MM.1S (cell line): Measurements from ENCODE around the gene SLC6A13.

Source experiments
- DNase-seq: peaks from one replicate; pipeline ENCODE4 v3.0.0-alpha.2; 2015
- H2AFZ ChIP-seq: fragments of 300-600 bp; sonication (generic); 2 replicates; pipeline ENCODE4 v1.6.0; 2016; ENCODE audit warnings: antibody characterized with exemption, low read length
- H3F3A ChIP-seq: fragments of 300-600 bp; sonication (generic); 2 replicates; pipeline ENCODE4 v1.6.1; 2016; ENCODE audit warnings: mild to moderate bottlenecking, antibody characterized with exemption, low read length, moderate library complexity, mixed read lengths; ENCODE audit not compliant: insufficient read depth
- H3K27ac ChIP-seq: fragments of 300-600 bp; sonication (generic); 2 replicates; pipeline ENCODE4 v1.5.1; 2016; ENCODE audit warnings: mild to moderate bottlenecking, low read length
- H3K27me3 ChIP-seq: fragments of 300-600 bp; sonication (generic); replicated peaks from 2 replicates; pipeline ENCODE4 v1.6.0; 2016; ENCODE audit warnings: low read length; ENCODE audit not compliant: insufficient read depth
- H3K36me3 ChIP-seq: fragments of 300-600 bp; sonication (generic); replicated peaks from 2 replicates; pipeline ENCODE4 v1.6.1; 2016; ENCODE audit warnings: mild to moderate bottlenecking, low read length, mixed read lengths; ENCODE audit not compliant: insufficient read depth
- H3K4me1 ChIP-seq: fragments of 300-600 bp; sonication (generic); 2 replicates; pipeline ENCODE4 v1.6.1; 2016; ENCODE audit warnings: low read length, mixed read lengths
- H3K4me2 ChIP-seq: fragments of 300-600 bp; sonication (generic); 2 replicates; pipeline ENCODE4 v1.6.0; 2016; ENCODE audit warnings: low read depth, low read length
- H3K4me3 ChIP-seq: fragments of 300-600 bp; sonication (generic); 2 replicates; pipeline ENCODE4 v1.5.1; 2016; ENCODE audit warnings: low read length, mixed read lengths
- H3K79me2 ChIP-seq: fragments of 300-600 bp; sonication (generic); 2 replicates; pipeline ENCODE4 v1.6.1; 2016; ENCODE audit warnings: mixed run types, low read length, mixed read lengths
- H3K9ac ChIP-seq: fragments of 300-600 bp; sonication (generic); 2 replicates; pipeline ENCODE4 v1.6.1; 2016; ENCODE audit warnings: low read length, mixed read lengths
- H3K9me2 ChIP-seq: fragments of 300-600 bp; sonication (generic); replicated peaks from 2 replicates; pipeline ENCODE4 v1.6.1; 2016; ENCODE audit warnings: mild to moderate bottlenecking, low read length, mixed read lengths; ENCODE audit not compliant: insufficient read depth
- H3K9me3 ChIP-seq: fragments of 300-600 bp; sonication (generic); replicated peaks from 2 replicates; pipeline ENCODE4 v1.6.1; 2016; ENCODE audit warnings: mild to moderate bottlenecking, low read length, mixed read lengths; ENCODE audit not compliant: insufficient read depth
- H4K20me1 ChIP-seq: fragments of 300-600 bp; sonication (generic); 2 replicates; pipeline ENCODE4 v1.6.1; 2016; ENCODE audit warnings: mild to moderate bottlenecking, low read length, moderate library complexity, mixed read lengths; ENCODE audit not compliant: insufficient read depth
- EZH2 ChIP-seq: fragments of 300-600 bp; sonication (generic); optimal IDR thresholded peaks from 2 replicates; pipeline ENCODE3; 2017; ENCODE audit warnings: low read depth, mild to moderate bottlenecking, antibody characterized with exemption, low read length, mixed read lengths
- EZH2phosphoT487 ChIP-seq: fragments of 300-600 bp; sonication (generic); IDR thresholded peaks from 2 replicates; pipeline ENCODE4 v1.6.1; 2018; ENCODE audit warnings: antibody characterized with exemption, low read length
- TF ChIP-seq, protein P1 (sequence below): fragments of 300-600 bp; sonication (generic); IDR thresholded peaks from 2 replicates; pipeline ENCODE4 v1.5.1; 2016; ENCODE audit warnings: antibody characterized with exemption, low read length, mixed read lengths

The SLC6A13 gene

DNA sequence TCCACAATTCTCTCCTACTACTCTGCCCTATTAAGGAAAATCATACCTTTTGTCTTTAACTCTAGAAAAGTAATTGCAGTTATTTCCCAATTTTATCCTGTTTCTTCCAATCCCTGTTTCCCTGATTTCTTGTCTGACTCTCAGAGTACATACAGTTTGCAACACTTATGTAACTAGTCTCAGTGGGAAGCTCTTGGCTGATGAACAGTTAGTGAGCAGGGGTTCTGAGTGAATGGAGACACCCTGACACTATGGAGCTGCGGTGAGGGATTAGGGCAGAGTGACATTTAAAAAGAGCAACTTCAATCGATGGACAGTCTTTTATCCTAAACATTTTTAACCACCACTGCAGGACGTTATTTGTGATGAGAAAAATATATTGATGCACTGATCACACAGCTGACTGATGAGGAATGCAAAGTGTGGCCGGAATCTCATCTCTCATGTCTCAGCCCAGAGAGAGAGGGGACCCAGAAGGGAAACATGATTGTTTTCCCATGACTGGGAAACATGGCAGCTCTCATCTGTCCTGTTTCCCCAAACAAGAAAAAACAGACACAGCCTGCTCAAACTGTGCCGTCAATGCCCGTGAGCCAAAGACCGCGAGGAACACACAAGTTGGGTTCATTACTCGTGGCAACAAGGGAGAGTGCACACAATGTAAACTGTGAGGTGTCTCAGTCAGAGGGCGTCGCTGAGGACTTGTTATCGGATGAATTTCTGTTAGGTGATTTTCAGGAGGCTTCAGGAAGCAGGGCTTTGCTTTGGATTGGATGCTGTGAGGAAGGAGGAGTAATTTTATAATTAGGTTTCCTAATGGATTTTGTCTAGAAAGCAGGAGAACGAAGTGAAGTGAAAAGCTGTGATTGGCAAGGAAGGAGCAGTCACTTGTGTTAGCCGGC lies 5.2 kb upstream of the SLC6A13 start:
- H3K9ac ChIP-seq: no peak overlapping the region
- H3K4me1 ChIP-seq: no peaks in the 10 kb centered on the region
- H3K4me2 ChIP-seq: no peak overlapping the region
- no peaks in the 10 kb centered on the region for H3K9me3 ChIP-seq
- DNase-seq: no peak
- H4K20me1 ChIP-seq: no peaks in the 10 kb centered on the region
- H3K36me3 ChIP-seq: no peaks in the 10 kb centered on the region
- no peak overlapping the region for H3K4me3 ChIP-seq
- no peaks in the 10 kb centered on the region for H3K79me2 ChIP-seq
- no peaks in the 10 kb centered on the region for H3K27me3 ChIP-seq
- H3K9me2 ChIP-seq: no peaks in the 10 kb centered on the region
- H3F3A ChIP-seq: no peaks in the 10 kb centered on the region
- TF ChIP-seq, protein P1, sequence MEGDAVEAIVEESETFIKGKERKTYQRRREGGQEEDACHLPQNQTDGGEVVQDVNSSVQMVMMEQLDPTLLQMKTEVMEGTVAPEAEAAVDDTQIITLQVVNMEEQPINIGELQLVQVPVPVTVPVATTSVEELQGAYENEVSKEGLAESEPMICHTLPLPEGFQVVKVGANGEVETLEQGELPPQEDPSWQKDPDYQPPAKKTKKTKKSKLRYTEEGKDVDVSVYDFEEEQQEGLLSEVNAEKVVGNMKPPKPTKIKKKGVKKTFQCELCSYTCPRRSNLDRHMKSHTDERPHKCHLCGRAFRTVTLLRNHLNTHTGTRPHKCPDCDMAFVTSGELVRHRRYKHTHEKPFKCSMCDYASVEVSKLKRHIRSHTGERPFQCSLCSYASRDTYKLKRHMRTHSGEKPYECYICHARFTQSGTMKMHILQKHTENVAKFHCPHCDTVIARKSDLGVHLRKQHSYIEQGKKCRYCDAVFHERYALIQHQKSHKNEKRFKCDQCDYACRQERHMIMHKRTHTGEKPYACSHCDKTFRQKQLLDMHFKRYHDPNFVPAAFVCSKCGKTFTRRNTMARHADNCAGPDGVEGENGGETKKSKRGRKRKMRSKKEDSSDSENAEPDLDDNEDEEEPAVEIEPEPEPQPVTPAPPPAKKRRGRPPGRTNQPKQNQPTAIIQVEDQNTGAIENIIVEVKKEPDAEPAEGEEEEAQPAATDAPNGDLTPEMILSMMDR: no peak
- TF ChIP-seq EZH2phosphoT487 (no peak), EZH2 (no peak)
- no peak overlapping the region for H3K27ac ChIP-seq
- H2AFZ ChIP-seq: no peak overlapping the region

- H3K27me3 ChIP-seq: no peaks in the 10 kb centered on the region
- no peaks in the 10 kb centered on the region for H3K36me3 ChIP-seq
- no peaks in the 10 kb centered on the region for H3K9me2 ChIP-seq
- no peak overlapping the region for H3K27ac ChIP-seq
- H3K4me1 ChIP-seq: no peaks in the 10 kb centered on the region
- no peak for DNase-seq
- no peak overlapping the region for H2AFZ ChIP-seq
- H3K4me3 ChIP-seq: no peak overlapping the region
- H3K79me2 ChIP-seq: no peaks in the 10 kb centered on the region
- no peak overlapping the region for H3K4me2 ChIP-seq
- H3K9me3 ChIP-seq: no peaks in the 10 kb centered on the region
- no peaks in the 10 kb centered on the region for H3F3A ChIP-seq
- no peaks in the 10 kb centered on the region for H4K20me1 ChIP-seq
- TF ChIP-seq, protein P1: no peak
- TF ChIP-seq EZH2phosphoT487 (no peak), EZH2 (no peak)
- no peak overlapping the region for H3K9ac ChIP-seq
Measured at GRCh38 chr12:265096-265495, 2.5 kb upstream of the SLC6A13 start.

DNA sequence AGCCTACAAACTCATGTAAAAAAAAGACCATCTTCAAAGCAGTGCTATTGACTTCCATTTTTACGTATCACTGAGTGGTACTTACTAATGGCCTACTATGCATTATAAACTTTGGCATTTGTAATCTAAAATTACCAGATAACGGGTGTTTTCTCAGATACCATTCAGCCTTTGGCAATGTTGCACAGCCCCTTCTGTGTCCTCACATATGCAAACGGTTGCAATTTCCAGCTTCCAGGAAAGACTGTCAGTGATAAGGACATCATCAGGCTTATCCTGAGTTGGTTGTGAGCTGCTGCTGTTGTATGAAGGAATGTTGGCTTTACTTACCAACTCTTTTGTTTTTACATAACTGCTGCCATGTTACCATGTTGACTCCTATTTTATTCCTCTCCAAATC lies 1.6 kb upstream of the SLC6A13 start:
- no peak for DNase-seq
- Histone ChIP-seq H3K4me3 (no peak overlapping the region), H3K27ac (no peak overlapping the region), H3K4me2 (no peak overlapping the region), H3K27me3 (peaks cover 8% of the 10 kb centered on the region), H3K9ac (no peak overlapping the region), H3K36me3 (no peaks in the 10 kb centered on the region), H4K20me1 (no peaks in the 10 kb centered on the region), H3K79me2 (no peaks in the 10 kb centered on the region), H3K9me2 (no peaks in the 10 kb centered on the region), H2AFZ (no peak overlapping the region), H3K9me3 (no peaks in the 10 kb centered on the region), H3F3A (no peaks in the 10 kb centered on the region), H3K4me1 (no peaks in the 10 kb centered on the region)
- TF ChIP-seq, protein P1: no peak
- TF ChIP-seq EZH2 (no peak), EZH2phosphoT487 (no peak)
